Neural crest cell (in vitro differentiated cells): ENCODE measurements around the gene BTNL8. TPM values are rescaled to one million over a fixed set of nuclear protein-coding genes. Genes with fewer than 3 reads are reported as not detected.

Experiments used
- DNase-seq: peaks from one replicate; pipeline ENCODE4 v3.0.0; 2021; ENCODE audit warnings: low read depth, mixed read lengths, low spot score
- H3K27ac Mint-ChIP-seq: one replicate; pipeline ENCODE4 v1.8.0; 2021; ENCODE audit warnings: mild to moderate bottlenecking, mixed read lengths; ENCODE audit not compliant: unreplicated experiment
- H3K27me3 Mint-ChIP-seq: 2 replicates; pipeline ENCODE4 v1.8.0; 2021; ENCODE audit warnings: low read depth, mild to moderate bottlenecking, mixed read lengths
- H3K36me3 Mint-ChIP-seq: 2 replicates; pipeline ENCODE4 v1.8.0; 2021; ENCODE audit warnings: low read depth, mild to moderate bottlenecking, mixed read lengths
- H3K4me1 Mint-ChIP-seq: 2 replicates; pipeline ENCODE4 v1.8.0; 2021; ENCODE audit warnings: mixed read lengths
- H3K4me3 Mint-ChIP-seq: one replicate; pipeline ENCODE4 v1.8.0; 2021; ENCODE audit warnings: mild to moderate bottlenecking, mixed read lengths
- H3K9me3 Mint-ChIP-seq: 2 replicates; pipeline ENCODE4 v1.8.0; 2021; ENCODE audit warnings: mixed read lengths
- CTCF ChIP-seq: fragments of 200-600 bp; sonication (generic); conservative IDR thresholded peaks from 2 replicates; pipeline ENCODE4 v1.5.0; 2021; ENCODE audit warnings: antibody characterized with exemption, mild to moderate bottlenecking
- total RNA-seq: library from RNA; stranded (reverse); gene quantifications from 2 replicates; pipeline ENCODE4 v1.2.1, GENCODE V29; 2021

Gene BTNL8
- total RNA-seq, 1 donor from 2014 or later, result not detected

GRCh38 chr5:180853848-180854176 is 45.1 kb upstream of the BTNL8 start:
- peaks cover 18% of the 10 kb centered on the region for H3K9me3 Mint-ChIP-seq
- H3K36me3 Mint-ChIP-seq, result peaks cover 67% of the 10 kb centered on the region

GRCh38 chr5:180858586-180858985 is 40.4 kb upstream of the BTNL8 start:
- Mint-ChIP-seq H3K4me3 (peak overlapping the region; percentile 96), H3K4me1 (peaks cover 23% of the 10 kb centered on the region), H3K27me3 (peaks cover 2% of the 10 kb centered on the region), H3K36me3 (peaks cover 26% of the 10 kb centered on the region), H3K27ac (no peak overlapping the region), H3K9me3 (no peaks in the 10 kb centered on the region)
- no peak for TF ChIP-seq CTCF
- no peak for DNase-seq

More at GRCh38 chr5:180853848-180854176, 45.1 kb upstream of the BTNL8 start:
- Mint-ChIP-seq H3K4me1 (peaks cover 5% of the 10 kb centered on the region), H3K27ac (no peak overlapping the region), H3K4me3 (no peak overlapping the region), H3K27me3 (no peaks in the 10 kb centered on the region)
- TF ChIP-seq CTCF, result no peak
- no peak for DNase-seq

- H3K27ac Mint-ChIP-seq, result peak overlapping the region; percentile 94
Observed at GRCh38 chr5:180860273-180860886, 38.6 kb upstream of the BTNL8 start.

GRCh38 chr5:180860887-180861822 is 37.8 kb upstream of the BTNL8 start, which contains the start of gene ZFP62:
ZFP62 (minus strand) TSS chr5:180861276; CDS start chr5:180861219, 57 bp downstream.
- Mint-ChIP-seq H3K36me3 (peaks cover 9% of the 10 kb centered on the region), H3K9me3 (no peaks in the 10 kb centered on the region), H3K27ac (peak within 1 kb of the TSS; percentile 94), H3K4me1 (peaks cover 23% of the 10 kb centered on the region), H3K27me3 (peaks cover 11% of the 10 kb centered on the region), H3K4me3 (peak within 1 kb of the TSS; percentile 96)
- peak; percentile 9 for TF ChIP-seq CTCF
- DNase-seq, result peak; percentile 88

More at GRCh38 chr5:180860273-180860886, 38.6 kb upstream of the BTNL8 start:
- H3K4me3 Mint-ChIP-seq, result peak overlapping the region; percentile 96
- TF ChIP-seq CTCF, result peak; percentile 11
- no peak for DNase-seq
- no peaks in the 10 kb centered on the region for H3K9me3 Mint-ChIP-seq
- peaks cover 16% of the 10 kb centered on the region for H3K36me3 Mint-ChIP-seq
- H3K4me1 Mint-ChIP-seq, result peaks cover 23% of the 10 kb centered on the region
- peaks cover 4% of the 10 kb centered on the region for H3K27me3 Mint-ChIP-seq

GRCh38 chr5:180862645-180863044 is 36.3 kb upstream of the BTNL8 start:
- peaks cover 23% of the 10 kb centered on the region for H3K4me1 Mint-ChIP-seq
- H3K27me3 Mint-ChIP-seq, result peaks cover 24% of the 10 kb centered on the region
- H3K27ac Mint-ChIP-seq, result no peak overlapping the region
- peak overlapping the region; percentile 81 for H3K4me3 Mint-ChIP-seq
- TF ChIP-seq CTCF, result no peak
- peaks cover 9% of the 10 kb centered on the region for H3K36me3 Mint-ChIP-seq
- no peaks in the 10 kb centered on the region for H3K9me3 Mint-ChIP-seq
- DNase-seq, result no peak
